Activated CD8-positive, alpha-beta memory T cell treated with anti-CD3 and anti-CD28 coated beads, Interleukin-2, amount 50 U/mL, for 4 hours (primary cell): ENCODE results near the gene SELENON.

Experiments
- DNase-seq: peaks from one replicate; pipeline ENCODE4 v3.0.0-alpha.2; 2020

SELENON gene

GRCh38 chr1:25811384-25812082 lies 11.5 kb downstream of the SELENON start:
- no peak for DNase-seq

GRCh38 chr1:25813071-25813733 lies 13.2 kb downstream of the SELENON start:
- DNase-seq: no peak

- DNase-seq: no peak
These were observed 13.9 kb downstream of the SELENON start for GRCh38 chr1:25813734-25814471.

- no peak for DNase-seq
These were observed 14.6 kb downstream of the SELENON start for GRCh38 chr1:25814549-25815087.

- no peak for DNase-seq
These were observed 15.5 kb downstream of the SELENON start for GRCh38 chr1:25815208-25816111.

- no peak for DNase-seq
These were observed 16.2 kb downstream of the SELENON start for GRCh38 chr1:25816112-25816718.

GRCh38 chr1:25817840-25818501 lies 18.0 kb downstream of the SELENON start:
- DNase-seq: no peak

- no peak for DNase-seq
These were observed 18.6 kb downstream of the SELENON start for GRCh38 chr1:25818569-25818968.

GRCh38 chr1:25819491-25820246 lies 19.7 kb downstream of the SELENON start, which contains the start of gene MTFR1L:
Gene MTFR1L (plus strand): TSS chr1:25819954. CDS start chr1:25823105, 3,151 bp downstream.
- peak; percentile 94 for DNase-seq

- peak; percentile 65 for DNase-seq
These were observed 20.5 kb downstream of the SELENON start for GRCh38 chr1:25820247-25821111.

- DNase-seq: no peak
These were observed 21.1 kb downstream of the SELENON start for GRCh38 chr1:25821112-25821476.

- no peak for DNase-seq
These were observed 21.7 kb downstream of the SELENON start for GRCh38 chr1:25821630-25822091.

- DNase-seq: no peak
These were observed 25.6 kb downstream of the SELENON start for GRCh38 chr1:25825605-25826004.

GRCh38 chr1:25826571-25826970 lies 26.6 kb downstream of the SELENON start:
- DNase-seq: no peak

- DNase-seq: no peak
These were observed 28.5 kb downstream of the SELENON start for GRCh38 chr1:25828491-25828890.

- no peak for DNase-seq
These were observed 29.1 kb downstream of the SELENON start for GRCh38 chr1:25829046-25829445.

- no peak for DNase-seq
These were observed 31.7 kb downstream of the SELENON start for GRCh38 chr1:25831569-25832196.

- no peak for DNase-seq
These were observed 32.5 kb downstream of the SELENON start for GRCh38 chr1:25832336-25833037.
